ENCODE results near the gene LMO2. TPM values are rescaled to one million over a fixed set of nuclear protein-coding genes. Genes with fewer than 3 reads are reported as not detected.

The LMO2 gene
- total and polyA plus RNA-seq, 2 donors from 2014 or later = 57.1 to 60.6 TPM

- H3K9ac ChIP-seq (ENCODE audit: low read length in 3 of 3) = no peak overlapping the region
- H3K27ac ChIP-seq (ENCODE audit: low read depth in 2 of 2, low read length in 2 of 2) = no peak overlapping the region
- H3K4me3 ChIP-seq (ENCODE audit: low read length in 3 of 3) = no peak overlapping the region
- TF ChIP-seq CTCF (IDR thresholded peaks at IDR 0.05; ENCODE audit: borderline replicate concordance, extremely low read depth, insufficient read depth) = no peak
- no peaks in the 10 kb centered on the region for H3K27me3 ChIP-seq (ENCODE audit: control insufficient read depth, insufficient read depth, low read length)
- H3K4me1 ChIP-seq (ENCODE audit: control insufficient read depth in 2 of 3, insufficient read depth in 2 of 3, low read depth in 1 of 3, low read length in 3 of 3) = no peaks in the 10 kb centered on the region
- H3K36me3 ChIP-seq (ENCODE audit: control insufficient read depth in 2 of 3, insufficient read depth in 3 of 3, low read length in 3 of 3) = no peaks in the 10 kb centered on the region
- H3K9me3 ChIP-seq (ENCODE audit: control insufficient read depth in 2 of 3, insufficient read depth in 1 of 3, low read length in 3 of 3) = no peaks in the 10 kb centered on the region
- peak in 1 of 5 donors; percentile 28 for DNase-seq
- FAIRE-seq = no peak
- intact Hi-C loops (cut with DNase I) = no loop called here
These were observed 18.6 kb upstream of the LMO2 start for GRCh38 chr11:33910296-33910957.

- H3K4me1 ChIP-seq (ENCODE audit: control insufficient read depth in 2 of 3, insufficient read depth in 2 of 3, low read depth in 1 of 3, low read length in 3 of 3) = no peaks in the 10 kb centered on the region
- FAIRE-seq = no peak
- DNase-seq = no peak
- no peak overlapping the region for H3K9ac ChIP-seq (ENCODE audit: low read length in 3 of 3)
- H3K27me3 ChIP-seq (ENCODE audit: control insufficient read depth, insufficient read depth, low read length) = no peaks in the 10 kb centered on the region
- H3K36me3 ChIP-seq (ENCODE audit: control insufficient read depth in 2 of 3, insufficient read depth in 3 of 3, low read length in 3 of 3) = no peaks in the 10 kb centered on the region
- no peak overlapping the region for H3K27ac ChIP-seq (ENCODE audit: low read depth in 2 of 2, low read length in 2 of 2)
- no peaks in the 10 kb centered on the region for H3K9me3 ChIP-seq (ENCODE audit: control insufficient read depth in 2 of 3, insufficient read depth in 1 of 3, low read length in 3 of 3)
- no peak overlapping the region for H3K4me3 ChIP-seq (ENCODE audit: low read length in 3 of 3)
- TF ChIP-seq CTCF (IDR thresholded peaks at IDR 0.05; ENCODE audit: borderline replicate concordance, extremely low read depth, insufficient read depth) = no peak
- intact Hi-C loops (cut with DNase I) = no loop called here
These were observed 17.7 kb upstream of the LMO2 start for GRCh38 chr11:33909552-33909951.

GRCh38 chr11:33909150-33909549 lies 17.3 kb upstream of the LMO2 start:
- no peak for TF ChIP-seq CTCF (IDR thresholded peaks at IDR 0.05; ENCODE audit: borderline replicate concordance, extremely low read depth, insufficient read depth)

GRCh38 chr11:33907421-33907820 lies 15.5 kb upstream of the LMO2 start:
- no peaks in the 10 kb centered on the region for H3K36me3 ChIP-seq (ENCODE audit: control insufficient read depth in 2 of 3, insufficient read depth in 3 of 3, low read length in 3 of 3)
- H3K9me3 ChIP-seq (ENCODE audit: control insufficient read depth in 2 of 3, insufficient read depth in 1 of 3, low read length in 3 of 3) = no peaks in the 10 kb centered on the region
- H3K9ac ChIP-seq (ENCODE audit: low read length in 3 of 3) = no peak overlapping the region
- no peak overlapping the region for H3K4me3 ChIP-seq (ENCODE audit: low read length in 3 of 3)
- no peaks in the 10 kb centered on the region for H3K27me3 ChIP-seq (ENCODE audit: control insufficient read depth, insufficient read depth, low read length)
- DNase-seq (no peak), FAIRE-seq (no peak)
- no peak for TF ChIP-seq CTCF (IDR thresholded peaks at IDR 0.05; ENCODE audit: borderline replicate concordance, extremely low read depth, insufficient read depth)
- no peak overlapping the region for H3K27ac ChIP-seq (ENCODE audit: low read depth in 2 of 2, low read length in 2 of 2)
- intact Hi-C loops (cut with DNase I) = no loop called here
- H3K4me1 ChIP-seq (ENCODE audit: control insufficient read depth in 2 of 3, insufficient read depth in 2 of 3, low read depth in 1 of 3, low read length in 3 of 3) = no peaks in the 10 kb centered on the region

More at GRCh38 chr11:33909150-33909549, 17.3 kb upstream of the LMO2 start:
- Histone ChIP-seq H3K9me3 (ENCODE audit: control insufficient read depth in 2 of 3, insufficient read depth in 1 of 3, low read length in 3 of 3) (no peaks in the 10 kb centered on the region), H3K27me3 (ENCODE audit: control insufficient read depth, insufficient read depth, low read length) (no peaks in the 10 kb centered on the region), H3K27ac (ENCODE audit: low read depth in 2 of 2, low read length in 2 of 2) (no peak overlapping the region), H3K4me1 (ENCODE audit: control insufficient read depth in 2 of 3, insufficient read depth in 2 of 3, low read depth in 1 of 3, low read length in 3 of 3) (no peaks in the 10 kb centered on the region), H3K4me3 (ENCODE audit: low read length in 3 of 3) (no peak overlapping the region), H3K9ac (ENCODE audit: low read length in 3 of 3) (no peak overlapping the region), H3K36me3 (ENCODE audit: control insufficient read depth in 2 of 3, insufficient read depth in 3 of 3, low read length in 3 of 3) (no peaks in the 10 kb centered on the region)
- intact Hi-C loops (cut with DNase I) = no loop called here
- FAIRE-seq = no peak
- no peak for DNase-seq

Measured in kidney (tissue), 14 donors.